Measurements from ENCODE around the gene TMEM248.
A peak's percentile ranks its signal among the peaks of the same experiment; 100 is the strongest.
"Not testable (repeated sequence)": the region's sequence is repeated elsewhere in the genome, so short reads cannot be mapped to it uniquely, and the experiment has no call there.

TMEM248 gene

DNA sequence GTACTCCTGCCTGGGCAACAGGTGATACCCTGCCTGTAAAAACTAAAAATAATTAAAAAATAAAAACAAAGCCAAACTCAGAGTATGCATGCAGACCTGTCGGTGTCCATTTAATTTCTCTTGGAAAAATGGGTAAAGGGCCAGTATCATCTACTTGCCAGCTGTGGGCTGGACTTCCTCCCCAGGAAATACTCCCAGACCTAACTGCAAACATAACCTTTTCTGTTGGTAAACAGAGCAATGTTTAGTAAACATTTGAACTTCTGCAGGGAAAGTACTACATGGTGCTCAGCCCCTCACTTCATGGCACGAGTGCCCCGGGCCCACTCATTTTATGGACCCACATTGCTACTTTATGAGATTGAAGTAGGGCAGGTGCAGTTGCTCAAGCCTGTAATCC is 10.2 kb upstream of the TMEM248 start:
- no peak for DNase-seq

DNA sequence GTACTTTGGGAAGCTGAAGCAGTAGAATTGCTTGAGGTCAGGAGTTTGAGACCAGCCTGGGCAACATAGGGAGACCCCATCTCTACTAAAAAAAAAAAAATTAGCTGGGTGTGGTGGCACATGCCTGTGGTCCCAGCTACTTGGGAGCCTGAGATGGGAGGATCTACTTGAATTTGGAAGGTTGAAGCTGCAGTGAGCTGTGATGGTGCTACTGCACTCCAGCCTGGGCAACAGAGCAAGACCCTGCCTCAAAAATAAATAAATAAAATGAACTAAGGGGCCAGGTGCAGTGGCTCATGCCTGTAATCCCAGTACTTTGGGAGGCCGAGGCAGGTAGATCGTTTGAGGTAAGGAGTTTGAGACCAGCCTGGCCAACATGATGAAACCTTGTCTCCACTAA is 9.8 kb upstream of the TMEM248 start:
- DNase-seq: not testable (repeated sequence)

DNA sequence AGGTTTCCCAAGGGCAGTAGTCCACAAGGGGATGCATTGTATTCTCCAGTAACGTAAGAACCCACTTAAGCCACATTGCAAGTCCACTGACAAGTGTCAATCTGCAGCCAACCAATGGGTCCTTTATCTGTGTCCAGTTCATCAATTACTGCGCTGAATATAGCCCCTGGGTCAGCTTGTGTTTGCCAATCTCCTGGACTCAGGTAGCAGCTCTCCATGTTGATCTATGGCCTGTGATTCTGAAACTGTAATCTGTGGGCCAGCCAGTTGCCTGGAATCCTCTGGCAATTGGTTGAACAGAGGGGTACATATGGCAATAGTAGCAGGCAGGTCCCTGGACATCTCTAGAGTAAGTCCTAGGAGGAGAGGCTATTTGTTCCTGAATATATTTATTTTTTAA is 8.8 kb upstream of the TMEM248 start:
- DNase-seq: no peak

DNA sequence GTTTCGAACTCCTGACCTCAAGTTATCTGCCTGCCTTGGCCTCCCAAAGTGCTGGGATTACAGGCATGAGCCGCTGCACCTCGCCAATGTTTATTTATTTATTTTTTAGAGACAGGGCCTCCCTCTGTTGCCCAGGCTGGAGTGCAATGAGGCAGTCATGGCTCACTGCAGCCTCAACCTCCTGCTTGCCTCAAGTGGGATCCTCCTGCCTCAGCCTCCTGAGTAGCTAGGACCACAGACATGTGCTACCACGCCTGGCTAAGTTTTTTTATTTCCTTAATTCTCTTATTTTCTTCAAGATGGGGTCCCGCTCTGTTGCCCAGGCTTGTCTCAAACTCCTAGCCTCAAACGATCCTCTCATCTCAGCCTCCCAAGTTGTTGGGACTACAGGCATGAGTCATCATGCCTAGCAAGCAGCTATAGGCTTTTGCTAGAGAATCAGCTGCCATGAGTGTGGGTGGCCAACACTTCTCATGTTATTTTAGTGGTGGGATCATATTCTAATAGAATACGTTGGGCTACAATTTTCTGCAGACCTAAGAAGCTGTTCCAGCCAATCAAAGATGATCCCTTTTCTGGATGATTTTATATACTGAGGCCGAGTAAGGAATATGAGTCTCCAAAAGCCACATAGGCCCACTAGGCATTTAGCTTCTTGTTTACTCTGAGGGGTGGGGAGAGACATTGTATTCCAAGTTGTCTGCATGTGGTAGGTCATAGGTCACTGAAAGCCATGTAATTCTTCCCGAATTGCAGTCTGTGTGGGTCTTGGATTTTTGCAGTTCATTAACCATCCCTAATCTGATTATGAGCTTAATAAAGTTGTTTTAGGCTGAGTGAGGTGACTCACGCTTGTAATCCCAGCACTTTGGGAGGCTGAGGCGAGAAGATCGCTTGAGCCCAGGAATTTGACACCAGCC is 7.6 kb upstream of the TMEM248 start:
- DNase-seq: no peak

DNA sequence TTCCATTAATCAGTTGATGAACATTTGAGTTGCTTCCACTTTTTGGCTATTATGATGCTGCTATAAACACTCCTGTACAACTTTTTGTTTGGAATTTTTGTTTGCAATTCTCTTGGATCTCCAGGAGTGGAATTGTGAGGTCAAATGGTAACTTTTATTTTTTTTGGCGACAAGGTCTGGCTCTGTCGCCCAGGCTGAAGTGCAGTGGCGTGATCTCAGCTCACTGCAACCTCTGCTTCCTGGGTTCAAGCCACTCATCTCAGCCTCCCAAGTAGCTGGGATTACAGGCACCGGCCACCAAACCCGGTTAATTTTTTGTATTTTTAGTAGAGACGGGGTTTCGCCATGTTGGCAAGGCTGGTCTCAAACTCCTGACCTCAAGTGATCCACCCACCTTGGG is 3.1 kb upstream of the TMEM248 start:
- DNase-seq: not testable (repeated sequence)

DNA sequence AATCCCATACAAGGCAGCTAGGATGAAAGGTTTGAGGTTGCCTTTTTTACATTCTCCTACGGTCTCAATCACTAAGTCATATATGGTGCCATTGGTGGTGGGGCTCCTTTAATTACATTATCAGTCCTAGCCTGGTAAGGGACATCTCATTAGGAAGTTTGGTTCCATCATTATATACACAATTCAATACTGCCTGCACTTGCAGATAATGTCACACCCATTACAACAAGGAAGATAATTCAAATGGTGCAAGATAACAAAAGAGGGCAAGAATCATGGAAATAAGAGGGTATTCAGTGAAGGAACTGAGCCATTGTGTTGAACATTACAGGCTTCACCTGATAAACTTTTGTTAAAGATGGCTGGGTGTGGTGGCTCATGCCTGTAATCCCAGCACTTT is 1.7 kb upstream of the TMEM248 start:
- no peak for DNase-seq

DNA sequence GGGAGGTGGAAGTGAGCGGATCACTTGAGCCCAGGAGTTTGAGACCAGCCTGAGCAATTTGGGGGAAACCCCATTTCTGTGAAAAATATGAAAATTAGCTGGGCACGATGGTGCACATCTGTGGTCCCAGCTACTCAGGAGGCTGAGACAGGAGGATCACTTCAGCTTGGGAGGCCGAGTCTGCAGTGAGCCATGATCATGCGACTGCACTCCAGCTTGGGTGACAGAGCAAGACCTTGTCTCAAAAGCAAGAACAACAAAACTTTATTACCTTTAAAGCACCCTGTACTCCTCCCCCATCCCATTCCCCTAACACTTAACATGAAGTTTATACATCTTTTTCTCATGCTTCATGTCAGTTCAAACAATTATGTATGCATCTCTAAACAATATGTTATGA is 1.3 kb upstream of the TMEM248 start:
- no peak for DNase-seq

DNA sequence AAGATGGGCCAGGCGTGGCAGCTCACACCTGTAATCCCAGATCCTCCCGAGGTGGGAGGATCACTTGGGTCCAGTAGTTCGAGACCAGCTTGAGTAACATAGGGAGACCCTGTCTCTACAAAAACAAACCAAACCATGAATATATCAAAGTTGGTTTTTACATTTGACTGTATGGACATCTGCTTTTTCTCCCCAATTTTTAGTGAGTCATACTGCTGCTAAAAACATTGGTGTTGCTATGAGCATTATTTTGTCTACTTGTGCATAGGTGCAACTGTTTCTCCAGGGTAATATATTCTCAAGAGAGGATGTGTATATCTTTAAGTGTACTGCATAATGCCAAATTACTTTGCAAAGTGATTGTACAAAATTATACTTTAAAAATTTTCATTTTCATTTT is 769 bp upstream of the TMEM248 start:
- no peak for DNase-seq

DNA sequence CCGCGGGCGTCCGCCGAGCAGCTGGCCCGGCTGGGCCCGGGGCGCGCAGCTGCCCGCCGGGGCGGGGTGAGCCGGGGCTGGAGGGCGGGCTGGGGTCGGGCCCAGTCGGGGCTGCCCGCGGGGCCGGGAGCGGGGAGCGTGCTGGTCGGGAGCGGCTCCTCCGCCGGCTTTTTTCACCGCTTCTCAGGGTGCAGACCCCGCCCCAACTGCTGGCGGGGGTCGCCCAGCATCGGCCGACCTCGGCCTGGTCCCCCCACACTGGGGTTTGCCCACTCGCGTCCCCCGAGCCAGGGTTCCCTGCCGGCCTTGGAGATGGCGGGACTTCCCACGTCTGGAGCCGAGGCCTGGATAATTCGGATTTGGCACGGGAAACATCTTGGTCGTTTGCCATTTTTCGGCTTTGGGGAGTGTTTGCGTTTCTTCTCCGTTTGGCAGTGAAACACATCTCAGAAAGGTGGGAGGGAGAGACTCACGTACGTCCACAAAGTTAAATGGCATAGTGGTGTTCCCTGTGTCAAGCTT is 432 bp downstream of the TMEM248 start:
- DNase-seq: peak; percentile 76

DNA sequence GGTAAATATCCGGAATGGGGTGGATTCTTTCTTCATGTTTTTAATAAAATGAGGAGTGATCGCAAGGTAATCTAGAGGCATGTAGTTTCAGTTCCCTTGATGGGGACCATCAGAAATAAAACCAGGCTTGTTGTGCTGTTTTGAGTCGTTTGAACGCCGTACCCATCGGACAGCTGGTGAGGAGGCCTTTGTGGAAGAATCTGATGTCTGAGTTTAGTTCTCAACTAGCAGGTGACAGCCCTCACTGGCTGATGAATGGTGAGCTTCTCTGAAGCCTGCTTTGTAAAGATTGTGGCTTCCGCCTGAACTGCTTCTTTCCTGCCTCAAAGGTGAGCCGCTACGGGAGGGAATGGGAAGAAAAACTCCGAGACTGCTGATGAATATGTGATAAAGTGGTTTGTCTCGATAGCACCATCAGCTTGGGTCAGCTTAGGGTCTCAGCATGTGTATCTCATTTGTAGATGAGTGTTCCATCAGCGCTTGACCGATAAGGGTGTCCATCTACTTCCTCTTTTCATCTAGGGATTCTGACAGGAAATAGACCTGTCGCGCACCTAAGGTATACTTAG is 977 bp downstream of the TMEM248 start:
- DNase-seq: peak; percentile 33

DNA sequence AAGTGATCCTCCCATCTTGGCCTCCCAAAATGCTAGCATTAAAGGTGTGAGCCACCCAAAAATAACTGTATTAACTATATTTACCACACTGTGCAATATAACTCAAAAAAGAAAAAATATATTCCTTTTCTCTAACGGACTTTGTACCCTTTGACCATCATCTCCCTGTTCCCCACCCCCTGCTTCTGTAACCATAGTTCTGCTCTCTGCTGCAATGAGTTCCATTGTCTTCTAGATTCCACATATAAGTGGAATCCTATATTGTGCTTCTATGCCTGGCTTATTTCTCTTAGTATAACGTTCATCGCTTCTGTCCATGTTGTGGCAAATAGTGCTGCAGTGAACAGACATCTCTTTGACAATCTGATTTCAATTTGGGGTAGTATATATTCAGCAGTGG is 4.2 kb downstream of the TMEM248 start:
- DNase-seq: no peak

DNA sequence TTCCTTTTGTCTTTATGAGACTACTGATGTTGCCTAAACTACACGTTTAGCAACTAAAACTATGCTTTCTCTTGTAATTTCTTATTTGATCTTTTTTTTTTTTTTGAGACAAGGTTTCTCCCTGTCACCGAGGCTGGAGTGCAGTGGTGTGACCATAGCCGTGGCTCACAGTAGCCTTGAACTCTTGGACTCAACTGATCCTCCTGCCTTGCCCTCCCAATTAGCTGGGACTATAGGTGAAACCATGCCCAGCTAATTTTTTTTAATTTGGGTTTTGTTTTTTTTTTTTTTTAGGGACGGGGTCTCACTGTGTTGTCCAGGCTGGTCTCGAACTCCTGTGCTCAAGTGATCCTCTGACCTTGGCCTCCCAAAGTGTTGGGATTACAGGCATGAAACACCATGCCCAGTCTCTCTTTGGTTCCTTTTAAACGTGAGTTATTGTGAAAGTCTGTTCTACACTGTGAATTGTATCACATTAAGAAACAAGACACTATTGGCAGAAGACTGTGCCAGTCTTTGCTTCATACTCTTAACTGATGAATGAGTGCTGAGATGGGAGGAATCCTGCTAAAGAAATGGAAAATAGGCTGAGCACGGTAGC is 6.4 kb downstream of the TMEM248 start:
- no peak for DNase-seq

DNA sequence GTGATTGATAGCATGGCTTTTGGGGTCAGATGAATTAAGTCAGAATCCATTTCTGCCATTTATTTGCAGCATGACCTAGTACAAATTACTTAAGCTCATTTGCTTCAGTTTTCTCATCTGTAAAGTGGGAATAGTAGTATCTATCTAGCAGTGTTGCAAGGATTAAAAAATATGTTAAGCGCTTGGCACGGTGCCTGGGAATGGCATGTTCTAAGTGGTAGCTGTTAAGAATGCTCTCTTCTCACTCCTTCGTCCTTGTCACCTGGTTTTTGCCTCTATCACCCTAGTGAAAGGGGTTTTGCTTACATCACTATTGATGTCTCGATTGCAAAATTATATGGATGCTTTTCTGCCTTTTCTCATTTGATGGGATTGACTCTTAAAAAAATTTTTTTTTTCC is 7.4 kb downstream of the TMEM248 start:
- no peak for DNase-seq

DNA sequence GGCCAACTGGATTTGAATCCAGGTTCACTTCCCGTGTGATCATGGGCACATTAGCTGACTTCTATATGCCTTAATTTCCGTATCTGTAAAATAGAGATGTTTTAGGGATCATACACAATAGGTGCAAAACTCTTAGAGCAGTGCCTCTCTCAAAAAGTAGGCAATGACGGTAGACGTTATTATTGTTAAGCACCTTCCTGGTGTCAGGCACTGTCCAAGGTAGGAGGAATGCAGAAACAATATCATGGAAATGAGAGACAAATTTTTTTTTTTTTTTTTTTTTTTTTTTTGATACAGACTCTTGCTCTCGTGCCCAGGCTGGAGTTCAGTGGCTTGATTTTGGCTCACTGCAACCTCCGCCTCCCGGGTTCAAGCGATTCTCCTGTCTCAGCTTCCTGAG is 8.1 kb downstream of the TMEM248 start:
- DNase-seq: no peak

DNA sequence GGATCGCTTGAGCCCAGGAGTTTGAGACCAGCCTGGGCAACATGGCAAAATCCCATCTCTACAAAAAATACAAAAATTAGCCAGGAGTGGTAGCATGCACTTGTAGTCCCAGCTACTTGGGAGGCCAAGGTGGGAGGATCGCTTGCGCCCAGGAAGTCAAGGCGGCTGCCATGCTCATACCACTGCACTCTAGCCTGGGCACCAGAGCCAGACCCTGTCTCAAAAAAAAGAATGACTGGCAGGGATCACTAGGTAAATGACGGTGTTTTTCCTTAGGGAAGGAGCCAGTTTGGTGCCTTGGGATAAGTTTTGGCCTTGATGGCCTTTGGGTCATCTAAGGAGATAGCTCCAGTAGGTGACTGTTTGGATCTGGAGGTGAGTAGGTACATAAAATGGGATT is 8.9 kb downstream of the TMEM248 start:
- no peak for DNase-seq

DNA sequence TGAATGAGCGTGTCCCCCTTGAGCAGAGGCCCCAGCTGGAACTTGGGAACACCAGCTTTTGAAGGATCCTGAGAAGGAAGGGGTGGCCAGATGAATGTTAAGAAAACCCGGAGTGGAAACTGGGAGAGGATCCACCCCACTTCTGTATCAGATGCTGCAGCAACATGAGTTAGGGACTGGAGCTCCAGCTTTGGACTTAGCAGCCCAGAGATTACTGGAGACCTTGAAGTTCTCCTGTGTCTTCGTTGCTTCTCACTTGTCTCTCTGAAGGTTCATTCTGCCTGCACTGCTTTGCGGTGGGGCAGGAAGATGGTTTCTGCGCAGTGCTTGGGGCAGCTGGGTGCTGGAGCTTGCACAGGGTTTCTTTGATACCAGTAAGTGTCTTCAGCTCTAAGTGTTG is 9.3 kb downstream of the TMEM248 start:
- DNase-seq: no peak

DNA sequence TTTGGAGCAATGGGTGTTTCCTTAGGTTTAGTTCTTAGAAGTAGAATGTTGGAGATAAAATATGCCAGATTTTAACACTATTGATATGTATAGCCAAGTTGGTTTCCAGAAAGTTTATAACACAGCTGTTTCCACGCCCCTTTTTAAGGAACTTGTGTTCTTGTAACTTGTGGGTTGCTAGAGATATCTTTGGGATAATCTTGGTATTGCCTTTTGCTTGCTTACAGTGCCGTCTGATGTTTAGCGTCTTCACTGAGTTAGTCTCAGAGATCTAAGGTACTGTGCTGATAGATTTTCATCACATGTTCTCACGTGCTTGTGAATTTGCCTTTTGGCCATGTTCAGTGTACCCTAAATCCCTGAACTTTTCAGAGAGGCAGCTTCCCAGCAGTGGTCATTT is 12.4 kb downstream of the TMEM248 start:
- no peak for DNase-seq

DNA sequence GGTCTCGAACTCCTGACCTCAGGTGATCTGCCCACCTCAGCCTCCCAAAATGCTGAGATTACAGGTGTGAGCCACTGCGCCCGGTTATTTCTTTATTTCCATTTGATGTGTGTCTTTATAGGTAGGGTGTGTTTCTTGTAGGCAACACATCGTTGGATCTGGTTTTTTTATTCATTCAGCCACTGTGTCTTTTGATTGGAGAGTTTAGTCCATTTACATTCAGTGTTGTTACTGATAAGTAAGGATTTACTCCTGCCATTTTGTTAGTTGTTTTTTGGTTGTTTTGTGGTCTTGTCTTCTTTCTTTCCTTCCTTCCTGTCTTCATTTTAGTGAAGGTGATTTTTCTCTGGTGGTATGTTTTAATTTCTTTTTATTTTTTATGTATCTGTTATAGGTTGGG is 16.9 kb downstream of the TMEM248 start:
- no peak for DNase-seq

DNA sequence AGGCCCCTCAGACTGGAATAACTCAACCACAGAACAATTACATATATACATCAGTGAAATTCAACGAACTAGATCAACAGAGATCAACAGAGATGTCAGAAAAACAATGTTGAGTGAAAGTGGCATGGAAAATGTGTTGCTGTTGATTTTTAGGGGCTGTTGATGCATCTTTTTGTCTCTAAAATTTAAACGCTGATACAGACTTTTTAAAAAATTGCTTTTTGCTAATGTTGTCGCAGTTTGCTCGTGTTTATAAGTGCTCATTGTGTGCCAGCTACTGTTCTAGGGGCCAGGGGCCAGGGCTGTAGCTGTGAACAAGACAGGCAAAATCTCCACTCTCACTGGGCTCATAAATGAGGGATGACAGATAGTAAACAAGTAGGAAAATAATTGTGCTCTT is 18.3 kb downstream of the TMEM248 start:
- no peak for DNase-seq

DNA sequence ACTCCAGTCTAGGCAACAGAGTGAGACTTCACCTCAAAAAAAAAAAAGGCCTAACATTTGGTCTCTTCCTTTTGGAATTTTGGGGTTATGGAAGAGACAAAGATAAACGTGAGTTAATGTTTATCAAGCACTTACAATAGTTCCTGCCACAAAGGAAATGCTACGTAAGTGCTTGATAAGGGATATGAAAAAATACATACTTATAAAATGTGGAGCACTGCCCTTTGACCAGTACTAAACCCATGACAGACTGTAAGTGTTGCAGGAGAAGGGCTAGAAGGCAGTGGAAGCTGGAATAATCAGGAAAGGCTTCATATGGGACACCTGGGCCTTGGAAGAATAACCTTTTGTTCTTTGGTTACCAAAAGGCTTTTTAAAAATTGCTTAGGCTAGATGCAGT is 25.5 kb downstream of the TMEM248 start:
- no peak for DNase-seq

DNA sequence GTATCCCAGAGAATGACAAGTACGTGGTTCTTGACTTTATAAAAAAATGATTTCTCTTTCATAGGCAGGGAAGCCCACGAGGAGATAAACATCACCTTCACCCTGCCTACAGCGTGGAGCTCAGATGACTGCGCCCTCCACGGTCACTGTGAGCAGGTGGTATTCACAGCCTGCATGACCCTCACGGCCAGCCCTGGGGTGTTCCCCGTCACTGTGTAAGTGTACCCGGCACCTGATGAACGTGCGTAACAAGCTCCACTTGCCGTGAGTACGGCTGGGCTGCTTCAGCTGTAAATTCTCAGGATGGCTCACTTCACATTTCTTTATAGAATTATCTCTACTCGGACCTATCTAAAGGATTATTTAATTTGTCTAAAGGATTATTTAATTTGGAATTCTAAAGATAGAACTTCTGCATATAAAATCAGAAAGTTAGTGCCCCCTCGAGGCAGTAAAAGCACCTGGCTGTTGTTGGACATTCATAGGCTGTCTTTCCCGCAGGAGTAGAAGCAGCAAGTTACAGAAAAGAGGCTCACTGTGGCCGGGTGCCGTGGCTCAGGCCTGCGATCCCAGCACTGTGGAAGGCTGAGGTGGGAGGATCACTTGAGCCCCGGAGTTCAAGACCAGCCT is 27.6 kb downstream of the TMEM248 start:
- no peak for DNase-seq

DNA sequence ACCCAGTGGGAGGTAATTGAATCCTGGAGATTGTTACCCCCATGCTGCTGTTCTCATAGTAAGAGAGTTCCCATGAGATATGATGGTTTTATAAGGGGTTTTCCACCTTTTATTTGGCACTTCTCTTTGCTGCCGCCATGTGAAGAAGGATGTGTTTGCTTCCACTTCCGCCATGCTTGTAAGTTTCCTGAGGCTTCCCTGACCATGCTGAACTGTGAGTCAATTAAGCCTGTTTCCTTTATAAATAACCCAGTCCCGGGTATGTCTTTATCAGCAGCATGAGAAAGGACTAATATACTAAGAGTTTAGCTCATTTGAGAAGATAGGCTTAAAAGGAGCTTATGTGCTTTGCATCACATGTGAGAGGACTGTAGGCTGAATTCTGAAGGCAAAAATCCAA is 29.3 kb downstream of the TMEM248 start:
- no peak for DNase-seq

DNA sequence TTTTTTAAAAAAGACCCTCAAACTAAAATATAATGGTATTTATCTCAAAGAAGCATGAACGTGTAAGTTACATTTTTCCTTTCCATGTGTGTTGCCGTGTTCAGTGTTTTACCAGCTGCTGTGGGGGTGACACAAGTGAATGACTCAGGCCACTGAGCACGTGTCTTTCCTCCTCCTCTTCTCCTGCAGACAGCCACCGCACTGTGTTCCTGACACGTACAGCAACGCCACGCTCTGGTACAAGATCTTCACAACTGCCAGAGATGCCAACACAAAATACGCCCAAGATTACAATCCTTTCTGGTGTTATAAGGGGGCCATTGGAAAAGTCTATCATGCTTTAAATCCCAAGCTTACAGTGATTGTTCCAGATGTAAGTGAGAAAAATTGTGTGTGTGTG is 29.7 kb downstream of the TMEM248 start:
- DNase-seq: no peak

All from femur (tissue), 1 donor.